ENCODE results near the gene POLDIP2. TPM values are rescaled to one million over a fixed set of nuclear protein-coding genes. Genes with fewer than 3 reads are reported as not detected.
A peak's percentile ranks its signal among the peaks of the same experiment; 100 is the strongest.

POLDIP2 gene
- total and polyA plus RNA-seq, 2 donors (not counting 1 experiment from before 2014, with no cell fraction given), result 30.2 to 35.7 TPM

DNA sequence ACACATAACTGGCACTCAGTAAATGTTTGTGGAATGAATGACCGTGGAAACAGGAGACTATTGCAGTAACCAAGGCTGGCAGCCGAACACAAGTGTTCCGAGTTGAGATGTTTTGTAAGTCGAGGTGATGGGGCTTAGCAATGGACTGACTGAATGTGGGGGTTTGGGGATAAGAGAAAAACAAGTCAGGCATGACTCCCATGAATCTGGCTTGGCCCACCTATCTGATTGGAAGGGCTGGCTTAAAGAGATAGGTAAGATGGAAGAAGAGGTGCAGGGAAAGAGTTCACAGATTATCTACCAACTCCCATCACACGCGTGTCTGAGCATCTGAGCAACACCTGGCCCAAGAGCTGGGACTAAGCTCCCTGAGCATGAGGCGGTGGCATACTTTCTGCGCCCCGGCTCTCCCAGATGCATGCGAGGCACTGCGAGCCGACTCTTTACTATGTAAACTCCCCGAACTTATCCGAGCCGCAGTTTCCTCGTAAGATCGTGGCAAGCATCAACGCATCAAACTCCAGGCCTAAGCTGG, 22.6 kb downstream of the POLDIP2 start:
- Histone ChIP-seq H3K9me3 (ENCODE audit: control extremely low read depth in 1 of 3, control insufficient read depth in 2 of 3, insufficient read depth in 1 of 3, low read length in 2 of 3) (no peaks in the 10 kb centered on the region), H3K27ac (ENCODE audit: low read length in 2 of 2) (peak overlapping the region; percentile 82 to 95), H3K79me2 (ENCODE audit: control insufficient read depth, insufficient read depth, low read length) (peaks cover 76% of the 10 kb centered on the region), H3K4me3 (ENCODE audit: control extremely low read depth in 1 of 5, extremely low read depth in 1 of 5, insufficient read depth in 1 of 5, low read depth in 2 of 5, low read length in 4 of 5) (peak overlapping the region; percentile 72 to 89 (median 82)), H3K9ac (ENCODE audit: low read length) (peak overlapping the region; percentile 87), H3K4me2 (replicated peaks; ENCODE audit: low read depth, low read length, poor library complexity, severe bottlenecking) (peak overlapping the region; percentile 82), H3K36me3 (replicated peaks in 1 of 2; ENCODE audit: control extremely low read depth in 1 of 2, control insufficient read depth in 1 of 2, extremely low read depth in 1 of 2, insufficient read depth in 2 of 2, low read length in 1 of 2) (peaks cover 0 to 22% of the 10 kb centered on the region in 2 experiments), H4K20me1 (ENCODE audit: control insufficient read depth, insufficient read depth, low read length, poor library complexity, severe bottlenecking) (peaks cover 24% of the 10 kb centered on the region), H3K4me1 (ENCODE audit: control insufficient read depth in 2 of 2, insufficient read depth in 2 of 2, low read length in 2 of 2) (peaks cover 19 to 24% of the 10 kb centered on the region in 2 donors), H3K27me3 (replicated peaks in 1 of 4; ENCODE audit: control extremely low read depth in 1 of 4, control insufficient read depth in 3 of 4, insufficient read depth in 4 of 4, low read length in 3 of 4) (no peaks in the 10 kb centered on the region), H2AFZ (ENCODE audit: insufficient read depth, low read depth, low read length, poor library complexity, severe bottlenecking) (peak overlapping the region; percentile 90)
- no peaks in the 10 kb centered on the region for H3K27me3 Mint-ChIP-seq
- ChIA-PET POLR2A (interaction anchor here (0.6 to 2.1 kb wide), 5 partner anchors 16 to 529 kb away, joined by 3 to 25 read pairs (median 5); partner anchors contain the start of genes POLDIP2 and TMEM97), CTCF (interaction anchor here (1.0 to 2.1 kb wide), 8 partner anchors 16 to 618 kb away, joined by 3 to 14 read pairs (median 6); partner anchors contain the start of genes POLDIP2, SARM1 and TMEM97)
- H3K9me3 Mint-ChIP-seq (ENCODE audit: insufficient read depth), result no peaks in the 10 kb centered on the region
- peak overlapping the region; percentile 91 for H3K27ac Mint-ChIP-seq
- DNase-seq, result no peak
- WGBS (ENCODE audit: insufficient coverage), result 15% methylated on average over 18 of the region's 18 CpGs
- peak overlapping the region; percentile 93 for H3K4me3 Mint-ChIP-seq
- no peak for ATAC-seq (ENCODE audit: low read depth)
- H3K4me1 Mint-ChIP-seq, result peaks cover 35% of the 10 kb centered on the region
- intact Hi-C loops (cut with micrococcal nuclease), result loop anchor here (1.0 to 5.0 kb wide), 5 partner anchors 15 to 982 kb away; partner anchors contain the start of genes PIGS, POLDIP2, SARM1 and TMEM97
- TF ChIP-seq CTCF (IDR thresholded peaks at IDR 0.05) (no peak), EZH2 (IDR thresholded peaks at IDR 0.05; ENCODE audit: borderline replicate concordance, insufficient read depth, low read depth, low read length, poor library complexity, severe bottlenecking) (no peak)

GRCh38 chr17:28334171-28334570, 23.2 kb downstream of the POLDIP2 start:
- peak overlapping the region; percentile 93 for H3K4me3 Mint-ChIP-seq
- TF ChIP-seq CTCF (IDR thresholded peaks at IDR 0.05) (no peak), EZH2 (IDR thresholded peaks at IDR 0.05; ENCODE audit: borderline replicate concordance, insufficient read depth, low read depth, low read length, poor library complexity, severe bottlenecking) (no peak)
- DNase-seq (no peak), ATAC-seq (ENCODE audit: low read depth) (no peak)
- peaks cover 24% of the 10 kb centered on the region for H4K20me1 ChIP-seq (ENCODE audit: control insufficient read depth, insufficient read depth, low read length, poor library complexity, severe bottlenecking)
- no peaks in the 10 kb centered on the region for H3K27me3 Mint-ChIP-seq
- H3K4me1 Mint-ChIP-seq, result peaks cover 33% of the 10 kb centered on the region
- H3K4me3 ChIP-seq (ENCODE audit: control extremely low read depth in 1 of 5, extremely low read depth in 1 of 5, insufficient read depth in 1 of 5, low read depth in 2 of 5, low read length in 4 of 5), result no peak overlapping the region
- peaks cover 19 to 24% of the 10 kb centered on the region in 2 donors for H3K4me1 ChIP-seq (ENCODE audit: control insufficient read depth in 2 of 2, insufficient read depth in 2 of 2, low read length in 2 of 2)
- peaks cover 71% of the 10 kb centered on the region for H3K79me2 ChIP-seq (ENCODE audit: control insufficient read depth, insufficient read depth, low read length)
- H3K9me3 ChIP-seq (ENCODE audit: control extremely low read depth in 1 of 3, control insufficient read depth in 2 of 3, insufficient read depth in 1 of 3, low read length in 2 of 3), result no peaks in the 10 kb centered on the region
- H3K27me3 ChIP-seq (replicated peaks in 1 of 4; ENCODE audit: control extremely low read depth in 1 of 4, control insufficient read depth in 3 of 4, insufficient read depth in 4 of 4, low read length in 3 of 4), result no peaks in the 10 kb centered on the region
- H3K9me3 Mint-ChIP-seq (ENCODE audit: insufficient read depth), result no peaks in the 10 kb centered on the region
- WGBS (ENCODE audit: insufficient coverage), result 52% methylated on average over 3 of the region's 6 CpGs
- H3K27ac ChIP-seq (ENCODE audit: low read length in 2 of 2), result peak overlapping the region in 1 of 2 donors; percentile 95
- peak overlapping the region; percentile 91 for H3K27ac Mint-ChIP-seq
- no peak overlapping the region for H2AFZ ChIP-seq (ENCODE audit: insufficient read depth, low read depth, low read length, poor library complexity, severe bottlenecking)
- peaks cover 0 to 24% of the 10 kb centered on the region in 2 experiments for H3K36me3 ChIP-seq (replicated peaks in 1 of 2; ENCODE audit: control extremely low read depth in 1 of 2, control insufficient read depth in 1 of 2, extremely low read depth in 1 of 2, insufficient read depth in 2 of 2, low read length in 1 of 2)
- CTCF ChIA-PET, result interaction anchor here (1.7 kb wide), 1 partner anchor 23 kb away, joined by 12 read pairs; the partner anchor contains the start of gene POLDIP2
- POLR2A ChIA-PET, result no interaction called here
- peak overlapping the region; percentile 87 for H3K9ac ChIP-seq (ENCODE audit: low read length)
- intact Hi-C loops (cut with micrococcal nuclease), result no loop called here
- peak overlapping the region; percentile 82 for H3K4me2 ChIP-seq (replicated peaks; ENCODE audit: low read depth, low read length, poor library complexity, severe bottlenecking)
